SH-SY5Y (cell line): ENCODE data around the gene DLG1.

Experiments used
- GATA2 ChIP-seq: IDR thresholded peaks from 2 replicates; pipeline ENCODE4 v1.6.1; 2011; ENCODE audit warnings: mild to moderate bottlenecking, low read depth, low read length
- GATA3 ChIP-seq: IDR thresholded peaks from 2 replicates; pipeline ENCODE4 v1.6.1; 2011; ENCODE audit warnings: low read depth, mild to moderate bottlenecking, low read length, moderate library complexity

DNA sequence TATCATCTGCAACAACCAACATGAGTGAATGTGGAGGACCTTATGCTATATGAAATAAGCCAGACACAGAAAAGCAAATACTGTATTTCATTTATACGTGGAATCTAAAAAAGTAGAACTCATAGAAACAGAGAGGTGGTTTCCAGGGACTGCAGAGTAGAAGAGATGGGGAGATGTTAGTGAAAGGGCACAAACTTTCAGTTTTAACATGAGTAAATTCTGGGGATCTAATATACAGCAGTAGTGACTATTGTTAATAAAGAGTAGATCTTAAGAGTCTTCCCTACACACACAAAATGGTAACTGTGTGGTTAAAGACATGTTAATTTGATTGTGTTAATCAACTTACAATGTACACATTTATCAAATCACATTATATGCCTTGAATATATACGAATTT, 247.9 kb downstream of the DLG1 start:
- TF ChIP-seq GATA2, result no peak
- no peak for TF ChIP-seq GATA3
